GM18502 (cell line): ENCODE results near the gene SIRT7.

Experiments
- ATAC-seq: cut with Tn5 transposase; IDR thresholded peaks from one replicate; pipeline ENCODE4 v1.9.1; 2021; ENCODE audit warnings: mild to moderate bottlenecking; ENCODE audit not compliant: unreplicated experiment, poor library complexity

The SIRT7 gene

GRCh38 chr17:81917565-81918332 lies at the start of gene SIRT7:
Gene SIRT7, minus strand, starts transcription at chr17:81918176. Its CDS starts 45 bp downstream, at chr17:81918131.
- peak; percentile 65 for ATAC-seq

- no peak for ATAC-seq
These were observed 49.2 kb upstream of the SIRT7 start for GRCh38 chr17:81967244-81967532.

GRCh38 chr17:81966343-81967243 lies 48.6 kb upstream of the SIRT7 start:
- ATAC-seq = no peak

GRCh38 chr17:81964081-81964849 lies 46.3 kb upstream of the SIRT7 start:
- no peak for ATAC-seq

GRCh38 chr17:81962499-81963441 lies 44.8 kb upstream of the SIRT7 start:
- no peak for ATAC-seq

- no peak for ATAC-seq
These were observed 43.8 kb upstream of the SIRT7 start for GRCh38 chr17:81961521-81962498.

GRCh38 chr17:81961087-81961511 lies 43.1 kb upstream of the SIRT7 start, which contains the start of gene NOTUM:
Gene NOTUM, minus strand, starts transcription at chr17:81961187. Its CDS starts 278 bp downstream, at chr17:81960909.
- ATAC-seq = no peak

GRCh38 chr17:81960130-81960958 lies 42.4 kb upstream of the SIRT7 start:
- no peak for ATAC-seq

GRCh38 chr17:81959362-81960129 lies 41.6 kb upstream of the SIRT7 start:
- peak; percentile 68 for ATAC-seq

- no peak for ATAC-seq
These were observed 40.8 kb upstream of the SIRT7 start for GRCh38 chr17:81958633-81959342.

GRCh38 chr17:81957691-81958432 lies 39.9 kb upstream of the SIRT7 start:
- ATAC-seq = no peak

- no peak for ATAC-seq
These were observed 38.9 kb upstream of the SIRT7 start for GRCh38 chr17:81956607-81957589.

GRCh38 chr17:81955756-81956544 lies 38.0 kb upstream of the SIRT7 start:
- ATAC-seq = no peak
